NCI-H2196 treated with DMSO at 0.1 percent for 48 hours (cell line): ENCODE results near the gene IFT43.

Experiments
- DNase-seq: peaks from one replicate; lab custom pipeline; 2025; ENCODE audit not compliant: unreplicated experiment; lab: John Stamatoyannopoulos, UW

IFT43 gene

GRCh38 chr14:76101391-76102379, 116.1 kb downstream of the IFT43 start:
- no peak for DNase-seq

- no peak for DNase-seq
These were observed 119.3 kb downstream of the IFT43 start for GRCh38 chr14:76104802-76105355.

- no peak for DNase-seq
These were observed 120.6 kb downstream of the IFT43 start for GRCh38 chr14:76106188-76106587.

GRCh38 chr14:76109087-76109880, 123.7 kb downstream of the IFT43 start:
- DNase-seq, result no peak

- DNase-seq, result no peak
These were observed 127.5 kb downstream of the IFT43 start for GRCh38 chr14:76112889-76113624.

- no peak for DNase-seq
These were observed 128.1 kb downstream of the IFT43 start for GRCh38 chr14:76113691-76114090.

GRCh38 chr14:76115010-76115422, 129.5 kb downstream of the IFT43 start:
- no peak for DNase-seq

GRCh38 chr14:76117789-76118484, 132.4 kb downstream of the IFT43 start:
- DNase-seq, result no peak

GRCh38 chr14:76118594-76118993, 133.0 kb downstream of the IFT43 start:
- no peak for DNase-seq

GRCh38 chr14:76121089-76121748, 135.7 kb downstream of the IFT43 start:
- no peak for DNase-seq

GRCh38 chr14:76123426-76124225, 138.1 kb downstream of the IFT43 start:
- no peak for DNase-seq

- DNase-seq, result no peak
These were observed 139.9 kb downstream of the IFT43 start for GRCh38 chr14:76125511-76125910.

GRCh38 chr14:76126076-76126475, 140.5 kb downstream of the IFT43 start:
- DNase-seq, result no peak

- DNase-seq, result no peak
These were observed 144.5 kb downstream of the IFT43 start for GRCh38 chr14:76129851-76130576.

- no peak for DNase-seq
These were observed 145.8 kb downstream of the IFT43 start for GRCh38 chr14:76131071-76131965.

- DNase-seq, result no peak
These were observed 147.5 kb downstream of the IFT43 start for GRCh38 chr14:76133103-76133502.
